ENCODE measurements around the gene C2CD4D.

Gene C2CD4D

DNA sequence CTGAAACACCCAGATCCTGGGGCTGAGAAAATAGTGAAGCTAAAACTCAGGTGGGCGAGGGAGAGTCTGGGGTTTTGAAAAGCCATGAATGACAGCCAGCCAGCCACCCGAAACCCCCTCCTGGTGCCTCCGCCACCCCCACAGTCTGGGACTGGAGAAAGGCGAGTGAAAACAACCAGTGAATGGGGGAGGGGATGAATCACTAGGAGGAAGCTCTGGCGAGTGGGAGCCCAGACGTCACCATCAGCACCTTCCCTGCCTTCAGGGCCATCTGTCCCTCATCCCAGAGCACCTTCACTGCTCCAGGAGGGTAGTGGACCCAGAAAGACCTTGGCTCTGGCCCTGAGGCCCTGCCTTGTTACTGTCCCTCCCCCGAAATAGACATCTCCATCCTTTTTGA is 17.2 kb downstream of the C2CD4D start:
- Mint-ChIP-seq H3K9me3 (no peaks in the 10 kb centered on the region), H3K36me3 (no peaks in the 10 kb centered on the region), H3K4me3 (no peak overlapping the region), H3K4me1 (peaks cover 32% of the 10 kb centered on the region), H3K27me3 (peaks cover 12% of the 10 kb centered on the region), H3K27ac (no peak overlapping the region)
- CTCF ChIA-PET: interaction anchor here (1.4 to 2.0 kb wide), 2 partner anchors 8 to 13 kb away, joined by 6 to 7 read pairs; no protein-coding TSS in a partner anchor
- DNase-seq: no peak

DNA sequence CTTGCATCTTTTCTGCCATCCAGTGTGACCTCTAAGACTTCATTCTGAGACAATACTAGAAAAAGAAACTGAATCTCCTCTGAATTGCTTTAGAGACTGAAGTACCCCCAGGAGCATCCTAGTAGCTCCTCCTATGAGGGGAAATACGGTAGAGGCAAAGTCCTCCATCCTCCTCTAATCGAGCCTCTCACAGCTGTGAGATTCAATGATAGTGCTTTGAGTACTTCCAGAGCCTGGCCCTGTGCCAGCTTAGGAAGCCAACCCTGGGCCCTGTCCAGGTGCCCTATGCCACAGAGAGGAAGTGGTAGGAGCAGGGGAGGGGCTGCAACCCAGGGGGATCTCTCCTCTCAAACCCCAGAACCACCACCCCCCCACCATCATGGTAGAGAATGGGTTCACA is 18.7 kb downstream of the C2CD4D start:
- CTCF ChIA-PET: interaction anchor here (1.5 to 2.0 kb wide), 3 partner anchors 10 to 15 kb away, joined by 5 to 8 read pairs (median 7); no protein-coding TSS in a partner anchor
- no peaks in the 10 kb centered on the region for H3K9me3 Mint-ChIP-seq
- H3K4me3 Mint-ChIP-seq: no peak overlapping the region
- H3K4me1 Mint-ChIP-seq: peaks cover 34% of the 10 kb centered on the region
- H3K27me3 Mint-ChIP-seq: peaks cover 12% of the 10 kb centered on the region
- H3K27ac Mint-ChIP-seq: no peak overlapping the region
- H3K36me3 Mint-ChIP-seq: no peaks in the 10 kb centered on the region
- no peak for DNase-seq

DNA sequence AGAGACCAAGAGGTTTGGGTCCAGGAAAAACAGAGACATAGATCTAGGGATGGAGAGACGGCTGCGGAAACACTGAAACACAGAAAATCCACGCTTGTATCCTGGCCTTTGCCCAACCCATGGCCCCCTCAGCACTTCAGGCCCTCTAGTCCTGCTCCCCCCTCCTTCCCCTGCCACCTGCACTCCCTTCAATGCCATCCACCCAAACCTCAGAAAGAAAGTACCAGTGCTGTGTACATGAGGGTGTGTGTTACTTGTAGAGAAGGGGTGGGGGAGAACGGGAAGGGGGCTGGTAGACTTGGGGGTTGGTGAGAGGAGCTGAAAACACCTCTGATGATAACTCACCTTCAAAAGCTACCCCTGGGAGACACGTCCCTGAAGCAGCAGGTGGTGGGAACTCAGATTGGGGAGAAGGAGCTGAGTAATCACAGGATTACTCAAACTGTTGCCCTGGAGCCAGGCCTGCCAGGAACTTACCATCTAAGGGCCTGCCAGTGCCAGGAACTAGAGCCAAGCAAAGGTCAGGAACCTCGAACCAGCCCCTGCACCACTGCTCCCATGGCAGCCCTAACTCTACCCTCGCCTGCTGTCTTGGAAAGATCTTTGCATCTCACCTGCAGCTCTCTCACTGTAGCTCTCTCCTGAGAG is 19.5 kb downstream of the C2CD4D start:
- CTCF ChIA-PET: interaction anchor here (1.5 kb wide), 1 partner anchor 16 kb away, joined by 8 read pairs; no protein-coding TSS in a partner anchor
- no peaks in the 10 kb centered on the region for H3K9me3 Mint-ChIP-seq
- H3K4me1 Mint-ChIP-seq: peaks cover 43% of the 10 kb centered on the region
- no peak for DNase-seq
- H3K36me3 Mint-ChIP-seq: no peaks in the 10 kb centered on the region
- no peak overlapping the region for H3K4me3 Mint-ChIP-seq
- no peak overlapping the region for H3K27ac Mint-ChIP-seq
- H3K27me3 Mint-ChIP-seq: peaks cover 10% of the 10 kb centered on the region

DNA sequence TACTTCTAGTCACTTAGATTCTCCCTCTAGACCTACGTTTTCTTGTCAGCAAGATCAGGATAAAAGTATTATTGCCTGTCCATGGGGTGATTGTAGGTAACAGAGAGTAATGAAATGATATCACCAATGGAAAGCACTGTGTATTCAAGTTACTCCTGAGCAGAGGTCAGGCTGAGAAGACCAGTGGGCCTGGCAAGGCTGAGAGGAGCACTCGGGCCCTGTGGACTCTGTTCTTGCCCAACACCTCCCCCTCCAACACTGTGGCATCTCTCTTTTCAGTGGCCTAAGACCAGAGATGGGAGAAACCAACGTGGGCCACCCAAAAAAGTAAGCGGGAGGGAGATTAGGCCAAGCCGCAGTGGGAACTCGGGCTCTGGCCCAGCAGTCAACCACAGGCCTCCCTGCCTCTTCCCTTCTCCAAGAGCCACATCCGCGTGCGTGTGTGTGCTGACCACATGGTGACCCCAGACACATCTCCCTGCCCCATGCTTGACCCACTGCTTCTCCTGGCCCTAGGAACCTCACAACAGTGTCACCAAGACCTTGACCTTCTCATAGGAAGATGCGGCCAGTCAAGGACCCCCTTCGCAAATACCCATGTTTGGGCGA is 20.3 kb downstream of the C2CD4D start:
- CTCF ChIA-PET: no interaction called here
- peaks cover 46% of the 10 kb centered on the region for H3K4me1 Mint-ChIP-seq
- no peak overlapping the region for H3K4me3 Mint-ChIP-seq
- H3K36me3 Mint-ChIP-seq: no peaks in the 10 kb centered on the region
- H3K27ac Mint-ChIP-seq: no peak overlapping the region
- peaks cover 6% of the 10 kb centered on the region for H3K27me3 Mint-ChIP-seq
- no peak for DNase-seq
- H3K9me3 Mint-ChIP-seq: no peaks in the 10 kb centered on the region

DNA sequence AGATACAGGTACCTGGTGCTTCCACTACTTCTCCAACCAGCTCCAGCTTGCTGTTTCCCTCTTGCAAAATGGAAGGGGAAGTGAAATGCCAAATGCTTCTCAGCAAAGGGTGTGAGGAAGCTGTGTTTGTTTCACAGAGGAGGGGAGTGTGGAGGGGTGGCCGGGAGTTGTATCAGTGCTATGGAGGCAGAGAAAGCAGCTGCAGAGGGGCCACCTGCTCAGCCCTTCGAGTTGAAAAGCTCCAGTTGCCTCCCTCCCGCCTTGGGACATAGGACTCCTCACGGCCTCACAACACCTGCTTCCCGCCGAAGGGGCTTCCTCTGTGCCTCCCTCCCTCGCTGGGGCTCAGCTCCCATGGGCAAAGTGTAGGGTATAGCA is 22.3 kb downstream of the C2CD4D start:
- Mint-ChIP-seq H3K27ac (no peak overlapping the region), H3K4me3 (no peak overlapping the region), H3K27me3 (peaks cover 8% of the 10 kb centered on the region), H3K4me1 (peaks cover 52% of the 10 kb centered on the region), H3K9me3 (no peaks in the 10 kb centered on the region), H3K36me3 (no peaks in the 10 kb centered on the region)
- CTCF ChIA-PET: interaction anchor here (0.8 kb wide), 1 partner anchor 17 kb away, joined by 3 read pairs; no protein-coding TSS in a partner anchor
- DNase-seq: no peak

DNA sequence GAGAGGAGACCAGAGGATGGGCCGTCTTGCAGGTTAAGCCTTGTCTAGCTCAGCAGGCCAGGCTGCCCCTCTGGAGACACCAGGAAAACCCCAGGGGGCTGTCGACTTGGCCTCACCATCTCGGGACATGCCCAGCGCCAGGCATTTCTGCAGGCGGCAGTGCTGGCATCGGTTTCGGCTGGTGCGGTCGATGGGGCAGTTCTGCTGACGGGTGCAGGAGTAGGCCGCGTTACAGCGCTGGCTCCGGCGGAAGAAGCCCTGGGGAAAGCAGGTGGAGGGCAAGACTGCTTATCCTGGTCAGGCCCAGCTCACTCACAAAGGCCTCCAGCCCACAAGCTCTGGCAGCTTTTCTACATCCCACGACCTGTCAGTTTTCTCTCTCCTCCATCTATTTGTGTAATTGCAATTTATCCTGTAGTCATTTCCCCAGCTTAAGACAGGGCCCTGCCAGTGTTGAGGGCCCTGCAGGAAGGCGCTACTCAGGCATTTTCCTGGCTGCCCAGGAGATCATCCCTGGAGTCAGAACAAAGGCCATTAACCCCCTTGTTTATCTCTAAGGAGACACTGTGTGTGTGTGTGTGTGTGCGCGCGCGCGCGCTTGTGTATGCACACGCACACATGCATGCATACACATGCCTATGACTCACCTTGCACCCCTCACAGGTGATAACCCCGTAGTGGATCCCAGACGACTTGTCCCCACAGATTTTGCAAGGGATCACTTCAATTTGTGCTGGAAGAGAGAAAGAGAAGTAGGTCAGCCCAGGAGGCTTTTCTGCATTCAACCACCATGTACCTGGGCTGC is 22.9 kb downstream of the C2CD4D start:
- peaks cover 50% of the 10 kb centered on the region for H3K4me1 Mint-ChIP-seq
- H3K27ac Mint-ChIP-seq: peak overlapping the region; percentile 22

DNA sequence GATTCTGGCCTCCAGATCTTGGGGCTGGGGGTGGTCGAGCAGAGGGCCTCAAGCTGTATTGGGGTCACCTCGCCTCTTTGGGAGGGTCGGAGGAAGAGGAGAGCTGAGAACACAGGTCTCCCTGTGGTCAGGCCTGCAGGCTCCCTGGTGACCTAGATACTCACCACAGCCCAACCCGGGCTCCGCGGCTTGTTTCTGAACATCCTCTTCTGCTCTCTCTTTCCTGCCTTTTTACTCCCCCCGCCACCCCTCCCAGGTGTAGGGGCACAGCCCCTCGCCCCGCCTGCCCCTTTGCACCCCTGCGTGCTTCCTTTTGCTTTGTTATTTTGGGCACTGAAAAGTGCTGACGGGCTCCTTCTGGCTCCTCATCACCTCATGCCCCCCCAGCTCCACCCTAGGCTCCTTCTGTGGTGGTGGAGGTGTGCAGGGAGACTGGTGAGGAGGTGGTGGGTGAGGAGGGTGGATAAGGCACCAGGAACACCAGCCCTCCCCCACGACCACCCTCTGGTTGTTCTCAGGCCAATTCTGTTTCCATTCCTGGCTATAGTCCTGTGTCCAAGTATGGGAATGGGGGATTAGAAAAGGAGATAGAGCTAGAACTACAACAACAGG is 23.8 kb downstream of the C2CD4D start:
- Mint-ChIP-seq H3K9me3 (no peaks in the 10 kb centered on the region), H3K27me3 (peaks cover 14% of the 10 kb centered on the region), H3K36me3 (no peaks in the 10 kb centered on the region), H3K4me1 (peaks cover 42% of the 10 kb centered on the region), H3K27ac (peak overlapping the region; percentile 47), H3K4me3 (peak overlapping the region; percentile 29)
- CTCF ChIA-PET: interaction anchor here (0.5 to 1.0 kb wide), 2 partner anchors 12 to 206 kb away, joined by 3 read pairs; no protein-coding TSS in a partner anchor
- peak; percentile 58 for DNase-seq

More for the DNA sequence above, 22.9 kb downstream of the C2CD4D start:
- DNase-seq: no peak
- H3K27me3 Mint-ChIP-seq: peaks cover 8% of the 10 kb centered on the region
- H3K36me3 Mint-ChIP-seq: no peaks in the 10 kb centered on the region
- CTCF ChIA-PET: interaction anchor here (1.0 kb wide), 1 partner anchor 11 kb away, joined by 3 read pairs; no protein-coding TSS in a partner anchor
- H3K4me3 Mint-ChIP-seq: no peak overlapping the region
- no peaks in the 10 kb centered on the region for H3K9me3 Mint-ChIP-seq

DNA sequence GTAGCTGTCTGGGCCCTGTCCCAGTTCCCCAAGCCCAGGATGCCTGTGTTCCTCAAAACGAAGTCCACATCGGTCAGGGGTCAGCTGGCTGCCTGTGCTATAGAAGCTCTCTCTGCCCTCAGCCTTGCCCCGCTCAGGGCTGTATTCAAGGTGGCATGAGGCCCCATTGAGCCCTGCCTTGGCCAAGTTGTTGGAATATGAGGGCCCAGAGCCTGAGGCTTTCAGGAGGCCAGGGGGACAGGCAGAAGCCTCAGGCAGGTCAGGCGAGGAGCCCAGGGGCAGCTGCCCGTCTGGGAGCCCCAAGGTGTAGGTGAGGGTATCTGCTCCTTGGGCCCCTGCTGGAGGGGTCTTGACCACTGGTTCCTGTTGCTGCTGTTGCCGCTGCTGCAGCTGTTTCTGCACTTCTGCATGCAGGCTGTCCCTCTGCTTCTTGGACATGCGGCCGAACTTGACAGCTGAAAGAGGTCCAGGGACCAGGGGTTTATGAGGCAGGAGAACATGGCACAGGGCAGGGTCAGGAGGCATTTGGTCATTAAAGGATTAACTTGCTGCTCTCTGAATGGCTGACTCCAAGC is 24.6 kb downstream of the C2CD4D start:
- Mint-ChIP-seq H3K27ac (no peak overlapping the region), H3K4me3 (no peak overlapping the region), H3K36me3 (no peaks in the 10 kb centered on the region), H3K27me3 (peaks cover 14% of the 10 kb centered on the region), H3K9me3 (no peaks in the 10 kb centered on the region), H3K4me1 (peaks cover 34% of the 10 kb centered on the region)
- CTCF ChIA-PET: interaction anchor here (0.5 to 1.0 kb wide), 3 partner anchors 21 to 300 kb away, joined by 3 read pairs; no protein-coding TSS in a partner anchor
- DNase-seq: no peak

DNA sequence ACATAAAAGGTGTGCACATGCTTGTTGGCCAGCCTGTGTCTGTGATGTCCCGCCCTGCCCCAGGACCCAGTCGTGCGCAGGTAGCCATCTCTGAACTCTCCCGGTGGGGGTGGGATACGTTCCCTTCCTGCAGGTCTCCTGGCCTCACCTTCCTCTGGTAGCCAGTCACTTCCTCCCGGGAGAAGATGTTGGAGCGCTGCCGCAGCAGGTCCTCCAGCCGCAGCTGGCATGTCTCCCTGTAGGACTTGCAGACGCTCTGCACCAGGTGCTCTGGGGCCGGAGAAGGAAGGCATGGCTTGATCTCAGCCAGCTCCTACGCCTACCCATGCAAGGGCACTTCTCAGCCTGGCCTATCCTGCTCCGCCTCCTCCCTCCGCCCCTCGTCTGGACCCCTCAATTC is 25.2 kb downstream of the C2CD4D start:
- Mint-ChIP-seq H3K4me3 (no peak overlapping the region), H3K4me1 (peaks cover 28% of the 10 kb centered on the region), H3K36me3 (no peaks in the 10 kb centered on the region), H3K27me3 (peaks cover 14% of the 10 kb centered on the region), H3K27ac (no peak overlapping the region), H3K9me3 (no peaks in the 10 kb centered on the region)
- CTCF ChIA-PET: interaction anchor here (1.0 kb wide), 1 partner anchor 22 kb away, joined by 3 read pairs; no protein-coding TSS in a partner anchor
- no peak for DNase-seq

DNA sequence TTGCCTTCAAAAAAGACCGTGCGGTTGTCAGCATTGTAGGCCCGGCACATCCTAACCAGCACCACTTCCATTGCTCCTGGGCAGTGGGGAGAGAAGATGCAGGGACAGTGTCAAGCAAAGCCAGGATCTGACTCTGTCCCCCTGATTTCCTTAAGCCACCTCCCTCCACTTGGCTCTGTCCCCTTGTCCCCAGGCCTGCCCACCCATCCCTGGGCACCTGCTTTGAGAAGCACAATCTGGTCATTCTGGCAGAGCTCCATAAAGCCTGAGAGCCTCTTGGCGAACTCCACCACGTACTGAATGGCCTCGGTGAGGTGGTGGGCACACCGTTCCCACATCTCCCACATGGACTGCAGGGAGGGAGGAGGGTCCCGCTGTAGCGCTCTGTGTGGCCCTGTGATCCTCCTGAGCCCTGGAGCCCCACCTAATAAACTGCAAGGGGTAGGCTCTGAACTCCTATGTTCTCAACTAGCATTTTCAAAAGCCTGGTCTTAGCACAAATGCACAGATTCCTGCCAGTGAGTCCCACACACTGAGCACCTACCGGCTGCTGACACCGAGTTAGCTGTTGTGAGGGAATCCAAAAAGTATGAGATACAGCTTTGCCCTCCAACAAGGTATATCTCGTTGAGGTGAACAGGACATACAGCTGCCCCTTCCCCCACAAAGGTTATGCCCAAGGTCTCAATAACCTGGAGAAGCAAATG is 26.2 kb downstream of the C2CD4D start:
- Mint-ChIP-seq H3K4me1 (peaks cover 28% of the 10 kb centered on the region), H3K27me3 (peaks cover 14% of the 10 kb centered on the region), H3K9me3 (no peaks in the 10 kb centered on the region), H3K4me3 (no peak overlapping the region), H3K27ac (no peak overlapping the region), H3K36me3 (no peaks in the 10 kb centered on the region)
- CTCF ChIA-PET: interaction anchor here (1.6 kb wide), 1 partner anchor 23 kb away, joined by 3 read pairs; no protein-coding TSS in a partner anchor
- DNase-seq: no peak

DNA sequence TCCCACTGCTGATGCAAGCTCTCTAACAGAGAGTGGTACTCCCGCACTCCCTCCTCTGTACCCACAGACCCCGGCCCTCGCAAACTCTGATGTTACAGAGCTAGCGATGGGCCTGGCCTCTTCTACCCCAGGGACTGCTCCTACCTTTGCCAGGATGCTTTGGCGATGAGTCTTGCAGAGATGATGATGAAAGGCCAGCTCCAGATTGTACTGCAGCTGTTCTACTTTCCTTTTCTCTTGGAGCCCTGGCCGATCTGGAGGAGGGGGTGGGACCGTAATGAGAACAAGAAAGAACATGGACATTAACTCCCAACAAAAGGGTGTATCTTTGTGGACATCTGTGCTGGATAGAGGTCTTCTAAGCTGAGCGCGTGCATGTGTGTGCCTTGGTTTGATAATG is 28.4 kb downstream of the C2CD4D start:
- H3K36me3 Mint-ChIP-seq: no peaks in the 10 kb centered on the region
- no peak overlapping the region for H3K27ac Mint-ChIP-seq
- H3K4me3 Mint-ChIP-seq: no peak overlapping the region
- no peaks in the 10 kb centered on the region for H3K9me3 Mint-ChIP-seq
- no peak for DNase-seq
- peaks cover 25% of the 10 kb centered on the region for H3K27me3 Mint-ChIP-seq
- H3K4me1 Mint-ChIP-seq: peaks cover 20% of the 10 kb centered on the region
- CTCF ChIA-PET: interaction anchor here (1.2 to 1.3 kb wide), 2 partner anchors 9 to 76 kb away, joined by 3 to 4 read pairs; no protein-coding TSS in a partner anchor

DNA sequence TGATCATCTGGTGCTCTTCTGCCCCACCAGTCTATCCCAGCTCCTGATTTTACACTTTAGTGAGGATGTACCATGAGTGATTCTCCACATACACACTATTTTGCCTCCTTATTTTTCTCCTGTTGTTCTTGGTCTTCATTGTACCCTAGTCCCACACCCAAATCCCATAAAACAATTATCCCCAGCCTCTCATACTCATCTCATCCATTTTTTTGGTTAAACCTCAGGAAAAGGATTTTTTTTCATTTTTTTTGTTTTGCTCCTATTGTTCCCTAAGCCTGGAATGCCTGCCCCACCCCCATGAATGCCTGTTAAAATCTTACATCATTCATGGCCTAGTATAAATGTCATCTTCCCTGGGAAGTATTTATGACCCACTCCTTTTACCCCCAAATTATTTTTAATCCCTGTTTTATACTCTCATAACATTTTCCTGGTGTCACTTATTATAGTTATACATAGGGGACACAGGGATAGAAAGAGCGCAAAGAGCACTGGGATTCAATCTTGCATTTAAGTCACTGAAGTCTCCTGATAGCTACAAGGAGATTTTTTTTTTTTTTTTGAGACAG is 29.5 kb downstream of the C2CD4D start:
- CTCF ChIA-PET: no interaction called here
- Mint-ChIP-seq H3K4me3 (no peak overlapping the region), H3K27me3 (peaks cover 33% of the 10 kb centered on the region), H3K36me3 (no peaks in the 10 kb centered on the region), H3K4me1 (peaks cover 9% of the 10 kb centered on the region), H3K9me3 (no peaks in the 10 kb centered on the region), H3K27ac (no peak overlapping the region)
- DNase-seq: no peak
